ENCODE data around the gene GAN. TPM values are rescaled to one million over a fixed set of nuclear protein-coding genes. Genes with fewer than 3 reads are reported as not detected.

Gene GAN
- total RNA-seq, 1 donor from 2014 or later = 25.5 TPM

- no peaks in the 10 kb centered on the region for H3K4me1 ChIP-seq
- H3K9me3 ChIP-seq (ENCODE audit: low read depth) = no peaks in the 10 kb centered on the region
- H3K9me3 Mint-ChIP-seq = peaks cover 3% of the 10 kb centered on the region
- H3K4me3 ChIP-seq = no peak overlapping the region
- H3K4me1 Mint-ChIP-seq = no peaks in the 10 kb centered on the region
- H3K27ac ChIP-seq = no peak overlapping the region
- no peak overlapping the region for H3K27ac Mint-ChIP-seq
- H3K9ac ChIP-seq = no peak overlapping the region
- H3K79me2 ChIP-seq (ENCODE audit: low read depth) = no peaks in the 10 kb centered on the region
- H3K36me3 Mint-ChIP-seq = peaks cover 10% of the 10 kb centered on the region
- H2AFZ ChIP-seq (replicated peaks) = no peak overlapping the region
- H3F3A ChIP-seq (ENCODE audit: low read depth) = no peaks in the 10 kb centered on the region
- H3K4me2 ChIP-seq = no peak overlapping the region
- no peak for DNase-seq (ENCODE audit: low spot score)
- H3K27me3 ChIP-seq = no peaks in the 10 kb centered on the region
- no peaks in the 10 kb centered on the region for H3K36me3 ChIP-seq
- H4K20me1 ChIP-seq (ENCODE audit: low read depth) = no peaks in the 10 kb centered on the region
- TF ChIP-seq EZH2 (IDR thresholded peaks at IDR 0.05) = no peak
- no peak for TF ChIP-seq EZH2phosphoT487 (IDR thresholded peaks at IDR 0.05)
- TF ChIP-seq CTCF (IDR thresholded peaks at IDR 0.05) = no peak
- no peak overlapping the region for H3K4me3 Mint-ChIP-seq
- peaks cover 4% of the 10 kb centered on the region for H3K27me3 Mint-ChIP-seq (ENCODE audit: insufficient read depth, low read depth)
Measured at GRCh38 chr16:81296631-81297030, 18.1 kb upstream of the GAN start.

GRCh38 chr16:81307770-81308169 lies 7.0 kb upstream of the GAN start:
- no peak for TF ChIP-seq CTCF (IDR thresholded peaks at IDR 0.05)
- no peak for TF ChIP-seq EZH2 (IDR thresholded peaks at IDR 0.05)
- no peak for TF ChIP-seq EZH2phosphoT487 (IDR thresholded peaks at IDR 0.05)
- Histone ChIP-seq H3K36me3 (no peaks in the 10 kb centered on the region), H3F3A (ENCODE audit: low read depth) (no peaks in the 10 kb centered on the region), H3K4me1 (no peaks in the 10 kb centered on the region), H4K20me1 (ENCODE audit: low read depth) (no peaks in the 10 kb centered on the region), H3K9me3 (ENCODE audit: low read depth) (no peaks in the 10 kb centered on the region), H3K27me3 (no peaks in the 10 kb centered on the region), H3K9ac (no peak overlapping the region), H3K79me2 (ENCODE audit: low read depth) (peaks cover 42% of the 10 kb centered on the region), H3K4me3 (no peak overlapping the region), H3K27ac (no peak overlapping the region), H3K4me2 (no peak overlapping the region), H2AFZ (replicated peaks) (no peak overlapping the region)
- H3K36me3 Mint-ChIP-seq = peaks cover 3% of the 10 kb centered on the region
- H3K9me3 Mint-ChIP-seq = no peaks in the 10 kb centered on the region
- no peak overlapping the region for H3K27ac Mint-ChIP-seq
- H3K4me1 Mint-ChIP-seq = peaks cover 3% of the 10 kb centered on the region
- no peaks in the 10 kb centered on the region for H3K27me3 Mint-ChIP-seq (ENCODE audit: insufficient read depth, low read depth)
- H3K4me3 Mint-ChIP-seq = no peak overlapping the region
- no peak for DNase-seq (ENCODE audit: low spot score)

GRCh38 chr16:81310045-81310644 lies 4.6 kb upstream of the GAN start:
- Mint-ChIP-seq H3K9me3 (no peaks in the 10 kb centered on the region), H3K36me3 (peaks cover 3% of the 10 kb centered on the region)
- peaks cover 59% of the 10 kb centered on the region for H3K79me2 ChIP-seq (ENCODE audit: low read depth)

More at GRCh38 chr16:81310045-81310644, 4.6 kb upstream of the GAN start:
- DNase-seq (ENCODE audit: low spot score) = no peak
- Histone ChIP-seq H3K27ac (no peak overlapping the region), H3K9ac (no peak overlapping the region), H3K27me3 (no peaks in the 10 kb centered on the region), H3K36me3 (no peaks in the 10 kb centered on the region), H2AFZ (replicated peaks) (no peak overlapping the region), H3K9me3 (ENCODE audit: low read depth) (no peaks in the 10 kb centered on the region), H3F3A (ENCODE audit: low read depth) (peaks cover 7% of the 10 kb centered on the region), H3K4me3 (no peak overlapping the region), H3K4me2 (no peak overlapping the region), H4K20me1 (ENCODE audit: low read depth) (no peaks in the 10 kb centered on the region), H3K4me1 (peaks cover 3% of the 10 kb centered on the region)
- Mint-ChIP-seq H3K4me1 (peaks cover 14% of the 10 kb centered on the region), H3K27me3 (ENCODE audit: insufficient read depth, low read depth) (no peaks in the 10 kb centered on the region), H3K4me3 (no peak overlapping the region), H3K27ac (no peak overlapping the region)
- no peak for TF ChIP-seq EZH2 (IDR thresholded peaks at IDR 0.05)
- no peak for TF ChIP-seq EZH2phosphoT487 (IDR thresholded peaks at IDR 0.05)
- TF ChIP-seq CTCF (IDR thresholded peaks at IDR 0.05) = no peak
